Adrenal gland (tissue), 5 donors: ENCODE results near the gene DOCK1.

Experiments used
- CTCF ChIP-seq, 6 experiments: fragments of 450-650 bp in 4 of 6; fragments of 200-600 bp in 2 of 6; sonication (generic) in 1 of 6; IDR thresholded peaks; 1 replicate in 5 of 6; 2 replicates in 1 of 6; pipeline versions ENCODE4 v1.5.1 to v1.8.0; 2016 to 2021; ENCODE audit warnings: antibody characterized with exemption in 6 of 6, mild to moderate bottlenecking in 2 of 6, moderate library complexity in 1 of 6
- POLR2A ChIP-seq, 2 donors: fragments of 450-650 bp; IDR thresholded peaks; one replicate each; pipeline ENCODE4 v1.6.1; 2017; ENCODE audit warnings: antibody characterized with exemption in 2 of 2, mild to moderate bottlenecking in 2 of 2, moderate library complexity in 1 of 2
- donor health status: DM: no; HTN: no; CAD: no.

GRCh38 chr10:127275272-127275671, 370.0 kb downstream of the DOCK1 start:
- TF ChIP-seq POLR2A (IDR thresholded peaks at IDR 0.05) = no peak
- no peak for TF ChIP-seq CTCF (IDR thresholded peaks at IDR 0.05)
